Neuronal stem cell (in vitro differentiated cells): ENCODE measurements around the gene LARP7.

ENCODE experiments used
- DNase-seq: peaks from one replicate; pipeline ENCODE4 v3.0.0-alpha.2; 2013; ENCODE audit warnings: low spot score
- H2AFZ ChIP-seq: one replicate; pipeline ENCODE4 v1.6.1; 2013; ENCODE audit warnings: mild to moderate bottlenecking, low read length, inconsistent platforms
- H2AK5ac ChIP-seq: 2 replicates; pipeline ENCODE4 v1.6.1; 2013; ENCODE audit warnings: low read depth, mild to moderate bottlenecking, inconsistent platforms, low read length, moderate library complexity, mixed read lengths
- H2BK120ac ChIP-seq: 2 replicates; pipeline ENCODE4 v1.6.1; 2013; ENCODE audit warnings: low read depth, mild to moderate bottlenecking, inconsistent platforms, low read length, moderate library complexity, mixed read lengths
- H2BK12ac ChIP-seq: one replicate; pipeline ENCODE4 v1.6.1; 2013; ENCODE audit warnings: low read length, inconsistent platforms
- H2BK15ac ChIP-seq: 2 replicates; pipeline ENCODE4 v1.6.1; 2013; ENCODE audit warnings: mild to moderate bottlenecking, low read length, inconsistent platforms, mixed read lengths
- H2BK5ac ChIP-seq: one replicate; pipeline ENCODE4 v1.6.1; 2013; ENCODE audit warnings: inconsistent platforms, mild to moderate bottlenecking, low read length, moderate library complexity
- H3K14ac ChIP-seq: one replicate; pipeline ENCODE4 v1.6.1; 2013; ENCODE audit warnings: low read length, inconsistent platforms
- H3K18ac ChIP-seq: 2 replicates; pipeline ENCODE4 v1.6.1; 2013; ENCODE audit warnings: low read length, inconsistent platforms
- H3K23ac ChIP-seq: 2 replicates; pipeline ENCODE4 v1.6.1; 2013; ENCODE audit warnings: low read depth, mild to moderate bottlenecking, mixed read lengths, low read length, inconsistent platforms; ENCODE audit not compliant: poor library complexity
- H3K27ac ChIP-seq: replicated peaks from 3 replicates; pipeline ENCODE4 v1.5.1; 2013; ENCODE audit warnings: low read length, inconsistent platforms
- H3K27me3 ChIP-seq, 3 experiments: 2 replicates each; pipeline ENCODE4 v1.6.1; 2013; ENCODE audit warnings: low read length in 3 of 3, mild to moderate bottlenecking in 2 of 3, inconsistent platforms in 1 of 3, low read depth in 1 of 3, mixed read lengths in 1 of 3, moderate library complexity in 1 of 3; ENCODE audit not compliant: control insufficient read depth in 3 of 3, insufficient read depth in 3 of 3
- H3K36me3 ChIP-seq, 2 donors: replicated peaks in 1 of 2; 2 replicates each; pipeline ENCODE4 v1.6.1; 2013; ENCODE audit warnings: low read length in 2 of 2; ENCODE audit not compliant: control insufficient read depth in 2 of 2, insufficient read depth in 2 of 2
- H3K4ac ChIP-seq: 2 replicates; pipeline ENCODE4 v1.6.1; 2013; ENCODE audit warnings: inconsistent platforms, mild to moderate bottlenecking, low read length, moderate library complexity
- H3K4me1 ChIP-seq, 2 donors: 1 replicate in 1 of 2; 2 replicates in 1 of 2; pipeline ENCODE4 v1.6.1; 2013; ENCODE audit warnings: low read length in 2 of 2, low read depth in 1 of 2; ENCODE audit not compliant: control insufficient read depth in 2 of 2, insufficient read depth in 1 of 2
- H3K4me2 ChIP-seq: one replicate; pipeline ENCODE4 v1.6.1; 2013; ENCODE audit warnings: mild to moderate bottlenecking, low read length, inconsistent platforms; ENCODE audit not compliant: insufficient read depth, poor library complexity, severe bottlenecking
- H3K4me3 ChIP-seq, 2 donors: 2 replicates each; pipeline ENCODE4 v1.5.1; 2013; ENCODE audit warnings: low read length in 2 of 2, mild to moderate bottlenecking in 2 of 2, inconsistent platforms in 1 of 2, moderate library complexity in 1 of 2
- H3K79me1 ChIP-seq: one replicate; pipeline ENCODE4 v1.6.1; 2013; ENCODE audit warnings: low read depth, mild to moderate bottlenecking, inconsistent platforms, low read length, moderate library complexity
- H3K9ac ChIP-seq: one replicate; pipeline ENCODE4 v1.6.1; 2013; ENCODE audit warnings: mild to moderate bottlenecking, low read depth, low read length, inconsistent platforms; ENCODE audit not compliant: poor library complexity
- H3K9me3 ChIP-seq, 2 donors: replicated peaks in 1 of 2; 2 replicates each; pipeline versions ENCODE3 to v1.6.1; 2013; ENCODE audit warnings: low read length in 2 of 2, mild to moderate bottlenecking in 2 of 2, inconsistent platforms in 1 of 2, low read depth in 1 of 2, mixed read lengths in 1 of 2, moderate library complexity in 1 of 2; ENCODE audit not compliant: control insufficient read depth in 2 of 2, insufficient read depth in 1 of 2
- H4K8ac ChIP-seq: one replicate; pipeline ENCODE4 v1.6.1; 2013; ENCODE audit warnings: low read depth, mild to moderate bottlenecking, inconsistent platforms, low read length, moderate library complexity
- H4K91ac ChIP-seq: one replicate; pipeline ENCODE4 v1.6.1; 2013; ENCODE audit warnings: low read length, low read depth, mild to moderate bottlenecking, inconsistent platforms; ENCODE audit not compliant: poor library complexity
- whole genome bisulfite sequencing, 2 donors: extraction: QIAGEN DNeasy Blood & Tissue Kit; methylation state at CpG; one replicate each; pipeline ENCODE4 v1.1.7; 2013; ENCODE audit warnings: missing lambda C conversion rate in 2 of 2, mixed read lengths in 1 of 2; ENCODE audit not compliant: insufficient read length in 2 of 2, insufficient replicate concordance in 1 of 2; ENCODE audit errors: extremely low coverage in 2 of 2; 5-methylcytosine and 5-hydroxymethylcytosine counted together

LARP7 gene

GRCh38 chr4:112693507-112693906 is 56.6 kb downstream of the LARP7 start:
- no peak overlapping the region for H2BK12ac ChIP-seq
- H4K8ac ChIP-seq, result no peak overlapping the region
- no CpG with 5 or more reads among the region's 10 CpGs for WGBS, 2 donors

GRCh38 chr4:112700679-112701078 is 63.7 kb downstream of the LARP7 start:
- no CpG with 5 or more reads among the region's 3 CpGs for WGBS, 2 donors
- H3K79me1 ChIP-seq, result no peaks in the 10 kb centered on the region
- no peaks in the 10 kb centered on the region for H3K36me3 ChIP-seq
- H2AFZ ChIP-seq, result no peak overlapping the region
- no peak overlapping the region for H3K18ac ChIP-seq
- no peak overlapping the region for H3K4me3 ChIP-seq
- H3K4ac ChIP-seq, result no peak overlapping the region
- no peak overlapping the region for H2BK12ac ChIP-seq
- no peaks in the 10 kb centered on the region for H3K9me3 ChIP-seq
- no peak overlapping the region for H4K8ac ChIP-seq
- no peak overlapping the region for H4K91ac ChIP-seq
- no peak overlapping the region for H3K9ac ChIP-seq
- H3K23ac ChIP-seq, result no peak overlapping the region
- no peak overlapping the region for H3K14ac ChIP-seq
- H3K4me2 ChIP-seq, result no peak overlapping the region
- peaks cover 2 to 39% (median 11%) of the 10 kb centered on the region in 3 experiments for H3K27me3 ChIP-seq
- no peak overlapping the region for H2BK120ac ChIP-seq
- H2AK5ac ChIP-seq, result no peak overlapping the region
- H3K4me1 ChIP-seq, result peaks cover 0 to 7% of the 10 kb centered on the region in 2 donors
- no peak overlapping the region for H2BK15ac ChIP-seq
- H2BK5ac ChIP-seq, result no peak overlapping the region
- no peak for DNase-seq
- no peak overlapping the region for H3K27ac ChIP-seq

More at GRCh38 chr4:112693507-112693906, 56.6 kb downstream of the LARP7 start:
- no peak overlapping the region for H3K18ac ChIP-seq
- no peak overlapping the region for H2BK120ac ChIP-seq
- no peak overlapping the region for H2AFZ ChIP-seq
- H3K9me3 ChIP-seq, result no peaks in the 10 kb centered on the region
- no peak overlapping the region for H3K27ac ChIP-seq
- no peaks in the 10 kb centered on the region for H3K4me1 ChIP-seq
- H2BK15ac ChIP-seq, result no peak overlapping the region
- no peak overlapping the region for H4K91ac ChIP-seq
- H3K36me3 ChIP-seq, result no peaks in the 10 kb centered on the region
- no peak overlapping the region for H3K4ac ChIP-seq
- no peak overlapping the region for H3K23ac ChIP-seq
- no peak overlapping the region for H3K4me3 ChIP-seq
- H3K27me3 ChIP-seq, result no peaks in the 10 kb centered on the region
- no peak for DNase-seq
- no peak overlapping the region for H2BK5ac ChIP-seq
- H3K9ac ChIP-seq, result no peak overlapping the region
- H2AK5ac ChIP-seq, result peak overlapping the region; percentile 81
- peak overlapping the region; percentile 71 for H3K14ac ChIP-seq
- H3K4me2 ChIP-seq, result no peak overlapping the region
- no peaks in the 10 kb centered on the region for H3K79me1 ChIP-seq

- Histone ChIP-seq H4K8ac (no peak overlapping the region), H2BK5ac (no peak overlapping the region), H3K4ac (no peak overlapping the region), H4K91ac (no peak overlapping the region), H2AK5ac (no peak overlapping the region), H3K4me3 (no peak overlapping the region), H3K18ac (no peak overlapping the region), H2BK15ac (no peak overlapping the region), H3K36me3 (no peaks in the 10 kb centered on the region), H3K79me1 (no peaks in the 10 kb centered on the region), H2BK12ac (no peak overlapping the region), H3K27me3 (peaks cover 2 to 58% (median 11%) of the 10 kb centered on the region in 3 experiments), H3K9ac (no peak overlapping the region), H3K4me1 (peaks cover 0 to 9% of the 10 kb centered on the region in 2 donors), H2AFZ (no peak overlapping the region), H3K4me2 (no peak overlapping the region), H3K27ac (no peak overlapping the region), H2BK120ac (no peak overlapping the region), H3K23ac (no peak overlapping the region), H3K9me3 (no peaks in the 10 kb centered on the region), H3K14ac (no peak overlapping the region)
- no peak for DNase-seq
- WGBS, 2 donors, result no CpG with 5 or more reads among the region's 1 CpG
These were observed 65.9 kb downstream of the LARP7 start for GRCh38 chr4:112702892-112703291.

- no peak overlapping the region for H2BK12ac ChIP-seq
- no peak overlapping the region for H2BK15ac ChIP-seq
- WGBS, 2 donors, result no CpG with 5 or more reads among the region's 7 CpGs
- no peak overlapping the region for H2AK5ac ChIP-seq
- peaks cover 2 to 73% (median 11%) of the 10 kb centered on the region in 3 experiments for H3K27me3 ChIP-seq
- DNase-seq, result no peak
- H3K23ac ChIP-seq, result no peak overlapping the region
- H3K4me1 ChIP-seq, result peaks cover 0 to 9% of the 10 kb centered on the region in 2 donors
- H2AFZ ChIP-seq, result no peak overlapping the region
- H3K27ac ChIP-seq, result no peak overlapping the region
- H4K8ac ChIP-seq, result no peak overlapping the region
- H4K91ac ChIP-seq, result no peak overlapping the region
- no peak overlapping the region for H2BK5ac ChIP-seq
- no peaks in the 10 kb centered on the region for H3K36me3 ChIP-seq
- no peak overlapping the region for H2BK120ac ChIP-seq
- no peak overlapping the region for H3K14ac ChIP-seq
- H3K18ac ChIP-seq, result no peak overlapping the region
- H3K4me3 ChIP-seq, result no peak overlapping the region
- no peak overlapping the region for H3K9ac ChIP-seq
- H3K79me1 ChIP-seq, result no peaks in the 10 kb centered on the region
- no peaks in the 10 kb centered on the region for H3K9me3 ChIP-seq
- H3K4ac ChIP-seq, result no peak overlapping the region
- H3K4me2 ChIP-seq, result no peak overlapping the region
These were observed 67.4 kb downstream of the LARP7 start for GRCh38 chr4:112704322-112704721.
